Activated T-cell treated with anti-CD3 and anti-CD28 coated beads for 24 hours (primary cell): Measurements from ENCODE around the gene TM9SF2.
"Not testable (repeated sequence)": the region's sequence is repeated elsewhere in the genome, so short reads cannot be mapped to it uniquely, and the experiment has no call there.

Experiments
- DNase-seq: peaks from one replicate; pipeline ENCODE4 v3.0.0-alpha.2; 2020; ENCODE audit warnings: low read depth

Gene TM9SF2

GRCh38 chr13:99501184-99501847, at the start of gene TM9SF2:
TM9SF2 (plus strand) TSS chr13:99501472; CDS start chr13:99501607, 135 bp downstream.
- peak; percentile 95 for DNase-seq

GRCh38 chr13:99454518-99455183, 46.6 kb upstream of the TM9SF2 start:
- no peak for DNase-seq

- no peak for DNase-seq
These were observed 42.0 kb upstream of the TM9SF2 start for GRCh38 chr13:99459099-99459850.

- DNase-seq: not testable (repeated sequence)
These were observed 40.5 kb upstream of the TM9SF2 start for GRCh38 chr13:99460802-99461201.

- no peak for DNase-seq
These were observed 37.5 kb upstream of the TM9SF2 start for GRCh38 chr13:99463646-99464397.

GRCh38 chr13:99464441-99464949, 36.8 kb upstream of the TM9SF2 start:
- DNase-seq: no peak

- no peak for DNase-seq
These were observed 35.8 kb upstream of the TM9SF2 start for GRCh38 chr13:99465454-99465853.

- DNase-seq: no peak
These were observed 33.5 kb upstream of the TM9SF2 start for GRCh38 chr13:99467764-99468163.

GRCh38 chr13:99469041-99469440, 32.2 kb upstream of the TM9SF2 start:
- no peak for DNase-seq

GRCh38 chr13:99470027-99470426, 31.2 kb upstream of the TM9SF2 start:
- no peak for DNase-seq

GRCh38 chr13:99471221-99472121, 29.8 kb upstream of the TM9SF2 start:
- DNase-seq: no peak

- no peak for DNase-seq
These were observed 29.2 kb upstream of the TM9SF2 start for GRCh38 chr13:99472122-99472440.

GRCh38 chr13:99473515-99473914, 27.8 kb upstream of the TM9SF2 start:
- DNase-seq: no peak

GRCh38 chr13:99476648-99477047, 24.6 kb upstream of the TM9SF2 start:
- DNase-seq: no peak

- no peak for DNase-seq
These were observed 23.8 kb upstream of the TM9SF2 start for GRCh38 chr13:99477493-99477892.

GRCh38 chr13:99481366-99481765, 19.9 kb upstream of the TM9SF2 start:
- no peak for DNase-seq

- DNase-seq: no peak
These were observed 16.8 kb upstream of the TM9SF2 start for GRCh38 chr13:99484473-99484872.

GRCh38 chr13:99486996-99487395, 14.3 kb upstream of the TM9SF2 start:
- DNase-seq: no peak

GRCh38 chr13:99489028-99489427, 12.2 kb upstream of the TM9SF2 start:
- no peak for DNase-seq

- not testable (repeated sequence) for DNase-seq
These were observed 9.5 kb upstream of the TM9SF2 start for GRCh38 chr13:99491750-99492149.
